Dedifferentiated amniotic fluid mesenchymal stem cell (primary cell): ENCODE data around the gene TNRC6C.
A peak's percentile ranks its signal among the peaks of the same experiment; 100 is the strongest.

Experiments used
- DNase-seq: peaks from one replicate; pipeline ENCODE4 v3.0.0-alpha.2; 2016; ENCODE audit errors: extremely low spot score

The TNRC6C gene

GRCh38 chr17:77957857-77958715 is at the start of gene TNRC6C:
Gene TNRC6C (plus strand): TSS chr17:77958703. CDS start chr17:78004207, 45,504 bp downstream.
- DNase-seq, result peak; percentile 98

- no peak for DNase-seq
Observed at GRCh38 chr17:77909236-77909635, 49.3 kb upstream of the TNRC6C start.

GRCh38 chr17:77909816-77910215 is 48.7 kb upstream of the TNRC6C start:
- no peak for DNase-seq

GRCh38 chr17:77914385-77915254 is 43.9 kb upstream of the TNRC6C start:
- no peak for DNase-seq

GRCh38 chr17:77915594-77916021 is 42.9 kb upstream of the TNRC6C start:
- no peak for DNase-seq

- DNase-seq, result no peak
Observed at GRCh38 chr17:77916264-77916663, 42.2 kb upstream of the TNRC6C start.

- DNase-seq, result no peak
Observed at GRCh38 chr17:77916703-77917481, 41.6 kb upstream of the TNRC6C start.

- no peak for DNase-seq
Observed at GRCh38 chr17:77919276-77919675, 39.2 kb upstream of the TNRC6C start.

GRCh38 chr17:77923135-77923534 is 35.4 kb upstream of the TNRC6C start:
- DNase-seq, result no peak

- no peak for DNase-seq
Observed at GRCh38 chr17:77923776-77924513, 34.6 kb upstream of the TNRC6C start.

- DNase-seq, result no peak
Observed at GRCh38 chr17:77924757-77925336, 33.7 kb upstream of the TNRC6C start.

- no peak for DNase-seq
Observed at GRCh38 chr17:77925831-77926543, 32.5 kb upstream of the TNRC6C start.

- DNase-seq, result no peak
Observed at GRCh38 chr17:77926981-77927380, 31.5 kb upstream of the TNRC6C start.

- no peak for DNase-seq
Observed at GRCh38 chr17:77927777-77928518, 30.6 kb upstream of the TNRC6C start.

- no peak for DNase-seq
Observed at GRCh38 chr17:77928519-77929179, 29.9 kb upstream of the TNRC6C start.

- no peak for DNase-seq
Observed at GRCh38 chr17:77929180-77929564, 29.3 kb upstream of the TNRC6C start.

GRCh38 chr17:77929871-77930436 is 28.5 kb upstream of the TNRC6C start:
- DNase-seq, result no peak
